GM12891 (cell line): Measurements from ENCODE around the gene GOLM1.

Experiments
- POLR2A ChIP-seq: IDR thresholded peaks from 2 replicates; pipeline ENCODE4 v1.6.1; 2011; ENCODE audit warnings: low read depth, low read length, control low read depth
- POLR2AphosphoS5 ChIP-seq: IDR thresholded peaks from 2 replicates; pipeline ENCODE4 v1.6.1; 2011; ENCODE audit warnings: low read depth, low read length, control low read depth
- POU2F2 ChIP-seq: IDR thresholded peaks from 2 replicates; pipeline ENCODE4 v1.6.1; 2011; ENCODE audit warnings: low read depth, mild to moderate bottlenecking, control low read depth, low read length, moderate library complexity
- SPI1 ChIP-seq: IDR thresholded peaks from 2 replicates; pipeline ENCODE4 v1.6.1; 2011; ENCODE audit warnings: low read depth, low read length, control low read depth
- TAF1 ChIP-seq: IDR thresholded peaks from 2 replicates; pipeline ENCODE4 v1.6.1; 2011; ENCODE audit warnings: low read depth, low read length, control low read depth

DNA sequence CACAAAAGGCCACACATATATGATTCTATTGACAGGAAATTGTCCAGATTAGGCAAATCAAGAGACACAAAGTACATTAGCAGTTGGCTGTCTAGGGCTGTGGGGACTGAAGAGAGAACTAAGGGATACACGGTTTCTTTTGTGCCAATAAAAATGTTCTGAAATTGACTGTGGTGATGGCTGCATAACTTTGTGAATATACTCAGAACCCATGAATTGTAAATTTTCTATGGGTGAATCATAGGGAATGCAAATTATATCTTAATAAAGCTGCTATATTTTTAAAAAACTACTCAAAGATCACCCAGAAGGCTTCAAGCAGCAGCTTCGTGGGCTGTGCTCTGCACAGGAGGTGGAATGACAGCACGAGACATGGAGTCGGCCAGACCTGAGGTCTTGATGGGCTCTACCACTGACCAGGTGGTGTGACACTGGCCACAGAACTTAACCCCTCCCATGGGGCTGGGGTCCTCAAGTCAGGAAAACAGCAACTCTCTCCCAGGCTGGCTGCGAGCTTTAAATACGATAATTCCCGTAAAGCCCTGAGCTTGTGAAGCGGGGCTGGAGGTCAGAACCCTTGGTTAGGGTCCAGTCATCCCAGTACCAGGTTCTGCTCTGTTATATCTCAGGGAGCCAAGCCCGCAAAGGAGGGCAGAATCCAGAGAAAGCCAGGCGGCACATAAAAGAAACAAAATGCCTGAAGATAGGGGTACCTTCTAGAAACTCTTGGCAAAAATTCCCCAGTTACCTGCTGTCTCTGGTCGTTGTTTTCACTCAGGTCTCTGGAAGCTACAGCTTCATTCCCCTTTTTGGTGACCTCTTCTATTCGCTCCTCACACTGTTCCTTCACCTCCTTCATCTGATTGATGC lies 59.1 kb downstream of the GOLM1 start:
- TF ChIP-seq POLR2A (no peak), TAF1 (no peak), SPI1 (no peak), POLR2AphosphoS5 (no peak), POU2F2 (no peak)
